Measurements from ENCODE around the gene FN1.

DNA sequence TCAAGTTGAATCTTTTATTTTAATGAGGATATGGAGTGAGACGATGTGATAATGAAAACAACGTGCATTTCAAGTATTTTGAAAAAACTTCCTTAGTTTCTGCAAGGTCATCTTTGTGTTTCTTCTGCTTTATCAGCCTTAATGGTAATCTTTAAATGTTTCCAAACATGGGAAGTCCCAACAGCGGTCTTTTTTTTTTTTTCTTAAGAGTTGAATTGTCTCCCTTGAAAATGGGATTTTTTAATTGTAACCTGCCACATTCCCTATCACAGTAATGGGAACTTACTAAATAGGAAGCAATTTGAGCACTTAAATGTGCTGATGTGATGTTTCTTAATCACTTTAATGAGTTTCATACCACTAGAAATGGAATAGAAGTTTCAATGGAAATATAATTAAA, 78.2 kb downstream of the FN1 start:
- TF ChIP-seq POLR2AphosphoS5 (IDR thresholded peaks at IDR 0.05) = no peak
- TF ChIP-seq, protein P1, sequence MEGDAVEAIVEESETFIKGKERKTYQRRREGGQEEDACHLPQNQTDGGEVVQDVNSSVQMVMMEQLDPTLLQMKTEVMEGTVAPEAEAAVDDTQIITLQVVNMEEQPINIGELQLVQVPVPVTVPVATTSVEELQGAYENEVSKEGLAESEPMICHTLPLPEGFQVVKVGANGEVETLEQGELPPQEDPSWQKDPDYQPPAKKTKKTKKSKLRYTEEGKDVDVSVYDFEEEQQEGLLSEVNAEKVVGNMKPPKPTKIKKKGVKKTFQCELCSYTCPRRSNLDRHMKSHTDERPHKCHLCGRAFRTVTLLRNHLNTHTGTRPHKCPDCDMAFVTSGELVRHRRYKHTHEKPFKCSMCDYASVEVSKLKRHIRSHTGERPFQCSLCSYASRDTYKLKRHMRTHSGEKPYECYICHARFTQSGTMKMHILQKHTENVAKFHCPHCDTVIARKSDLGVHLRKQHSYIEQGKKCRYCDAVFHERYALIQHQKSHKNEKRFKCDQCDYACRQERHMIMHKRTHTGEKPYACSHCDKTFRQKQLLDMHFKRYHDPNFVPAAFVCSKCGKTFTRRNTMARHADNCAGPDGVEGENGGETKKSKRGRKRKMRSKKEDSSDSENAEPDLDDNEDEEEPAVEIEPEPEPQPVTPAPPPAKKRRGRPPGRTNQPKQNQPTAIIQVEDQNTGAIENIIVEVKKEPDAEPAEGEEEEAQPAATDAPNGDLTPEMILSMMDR (IDR thresholded peaks at IDR 0.05) = no peak

Data from stomach (tissue), 4 donors.